HG02852 (cell line): Measurements from ENCODE around the gene OGFOD3.

Experiments used
- ATAC-seq: cut with Tn5 transposase; IDR thresholded peaks from one replicate; pipeline ENCODE4 v1.9.1; 2021; ENCODE audit warnings: mild to moderate bottlenecking, moderate library complexity; ENCODE audit not compliant: unreplicated experiment

The OGFOD3 gene

DNA sequence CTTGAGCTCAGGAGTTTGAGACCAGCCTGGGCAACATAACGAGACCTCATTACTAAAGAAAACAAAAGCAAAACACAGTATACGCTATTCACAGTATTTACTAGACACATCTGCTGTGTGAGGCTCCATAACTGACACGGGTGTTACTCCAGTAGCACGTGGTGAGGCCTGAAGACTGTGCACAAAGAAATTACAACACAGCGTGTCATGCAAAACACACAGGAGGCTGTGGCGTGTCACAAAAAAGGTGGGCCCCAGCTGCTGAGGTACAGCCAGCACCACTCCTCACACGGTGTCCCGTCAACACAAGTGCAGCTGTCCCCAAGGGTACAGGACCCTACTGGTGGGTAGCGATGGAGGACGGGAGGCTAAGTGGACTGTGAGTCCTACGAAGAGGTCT lies 29.5 kb upstream of the OGFOD3 start:
- no peak for ATAC-seq

- no peak for ATAC-seq
These were observed 28.3 kb upstream of the OGFOD3 start for GRCh38 chr17:82446649-82447048.

- ATAC-seq = no peak
These were observed 27.7 kb upstream of the OGFOD3 start for GRCh38 chr17:82446124-82446523.

GRCh38 chr17:82445542-82445941 lies 27.2 kb upstream of the OGFOD3 start:
- ATAC-seq = no peak

DNA sequence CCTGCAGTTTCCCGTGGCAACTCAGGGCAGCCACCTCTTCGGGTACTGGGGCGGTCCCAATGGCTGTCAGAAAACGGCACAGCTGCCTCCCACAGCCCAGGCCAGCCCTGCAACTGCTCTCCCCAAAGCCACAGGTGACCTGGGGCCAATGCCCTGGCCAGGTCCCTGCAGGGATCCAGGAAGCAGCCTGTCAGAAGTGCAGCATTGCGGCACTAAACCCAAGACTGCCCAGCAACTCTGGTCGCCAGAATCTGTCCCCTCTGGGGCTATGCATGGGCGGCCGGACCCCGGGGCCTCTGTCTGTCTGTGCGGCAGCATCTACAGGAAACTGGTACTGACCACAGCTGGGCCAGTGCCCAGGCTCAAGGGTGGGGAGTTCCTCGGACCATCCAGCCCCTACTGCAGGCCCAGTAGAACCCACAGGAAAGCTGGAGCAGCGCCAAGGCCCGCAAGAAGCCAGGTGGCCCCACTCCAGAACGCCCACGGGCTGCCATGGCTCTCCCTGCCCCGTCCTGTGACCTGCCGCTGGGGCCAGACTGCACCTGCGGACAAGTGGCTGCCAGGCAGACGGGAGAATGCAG lies 26.6 kb upstream of the OGFOD3 start:
- ATAC-seq = no peak

- ATAC-seq = no peak
These were observed 26.0 kb upstream of the OGFOD3 start for GRCh38 chr17:82444284-82444893.

DNA sequence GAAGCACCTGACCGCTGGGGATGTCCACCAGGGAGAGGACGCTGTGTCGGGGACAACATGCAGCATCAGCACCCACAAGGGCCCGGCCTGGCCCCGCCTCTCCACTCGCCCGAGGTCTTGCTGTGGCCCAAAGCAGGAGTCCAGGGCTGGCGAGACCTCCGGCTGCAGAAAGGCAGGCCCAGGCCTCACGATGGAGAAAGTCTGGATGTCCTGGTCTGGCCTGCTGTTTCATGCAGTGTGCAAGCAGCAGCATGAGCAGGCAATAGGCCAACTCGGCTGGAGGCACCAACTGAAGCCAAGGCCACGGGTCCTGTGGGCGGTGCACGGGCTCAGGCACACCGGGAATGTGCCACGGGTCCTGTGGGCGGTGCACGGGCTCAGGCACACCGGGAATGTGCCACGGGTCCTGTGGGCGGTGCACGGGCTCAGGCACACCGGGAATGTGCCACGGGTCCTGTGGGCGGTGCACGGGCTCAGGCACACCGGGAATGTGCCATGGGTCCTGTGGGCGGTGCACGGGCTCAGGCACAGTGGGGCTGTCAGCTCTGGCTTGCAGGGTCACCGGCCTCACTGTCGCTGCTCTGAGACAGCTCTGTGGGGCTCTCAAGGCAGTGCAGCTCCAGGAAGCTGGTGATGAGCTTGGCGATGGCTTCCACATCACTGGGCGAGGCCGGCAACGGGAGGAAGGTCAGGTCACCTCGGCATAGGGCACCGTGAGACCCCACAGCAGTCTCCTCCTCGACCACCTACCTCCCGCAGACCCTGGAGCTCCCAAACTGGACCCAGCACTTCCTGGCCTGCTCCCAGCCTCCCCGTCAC lies 25.3 kb upstream of the OGFOD3 start:
- no peak for ATAC-seq

- ATAC-seq = no peak
These were observed 24.5 kb upstream of the OGFOD3 start for GRCh38 chr17:82442643-82443464.

DNA sequence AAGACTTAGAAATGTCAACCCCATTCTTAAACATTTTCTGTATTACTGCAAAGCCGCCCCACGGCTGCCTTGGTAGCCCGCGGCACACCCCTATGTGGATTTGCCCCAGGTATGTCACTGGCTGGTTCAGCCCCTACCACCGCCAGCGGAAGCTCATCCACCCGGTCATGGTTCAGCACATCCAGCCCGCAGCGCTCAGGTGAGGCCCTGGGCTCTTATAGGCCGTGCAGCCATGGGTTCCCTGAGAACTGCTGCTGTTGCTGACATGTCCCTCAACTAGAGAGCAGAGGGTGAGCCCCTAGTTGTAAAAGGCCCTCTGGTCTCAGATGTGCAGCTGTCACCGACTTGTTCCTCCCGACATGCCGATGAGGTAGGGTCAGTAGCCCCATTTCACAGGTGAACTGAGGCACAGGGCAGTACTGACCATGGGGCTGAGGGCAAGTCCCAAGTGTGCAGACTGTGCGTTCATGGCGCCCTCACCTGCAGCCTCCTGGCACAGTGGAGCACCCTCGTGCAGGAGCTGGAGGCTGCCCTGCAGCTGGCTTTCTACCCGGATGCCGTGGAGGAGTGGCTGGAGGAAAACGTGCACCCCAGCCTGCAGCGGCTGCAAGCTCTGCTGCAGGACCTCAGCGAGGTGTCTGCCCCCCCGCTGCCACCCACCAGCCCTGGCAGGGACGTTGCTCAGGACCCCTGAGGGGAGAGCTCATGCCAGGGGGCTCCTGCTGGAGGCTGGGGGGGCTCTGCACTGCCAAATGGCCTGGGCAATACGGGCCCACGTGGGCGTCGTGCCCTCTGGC lies 23.5 kb upstream of the OGFOD3 start:
- no peak for ATAC-seq

- ATAC-seq = no peak
These were observed 22.7 kb upstream of the OGFOD3 start for GRCh38 chr17:82440991-82441627.

DNA sequence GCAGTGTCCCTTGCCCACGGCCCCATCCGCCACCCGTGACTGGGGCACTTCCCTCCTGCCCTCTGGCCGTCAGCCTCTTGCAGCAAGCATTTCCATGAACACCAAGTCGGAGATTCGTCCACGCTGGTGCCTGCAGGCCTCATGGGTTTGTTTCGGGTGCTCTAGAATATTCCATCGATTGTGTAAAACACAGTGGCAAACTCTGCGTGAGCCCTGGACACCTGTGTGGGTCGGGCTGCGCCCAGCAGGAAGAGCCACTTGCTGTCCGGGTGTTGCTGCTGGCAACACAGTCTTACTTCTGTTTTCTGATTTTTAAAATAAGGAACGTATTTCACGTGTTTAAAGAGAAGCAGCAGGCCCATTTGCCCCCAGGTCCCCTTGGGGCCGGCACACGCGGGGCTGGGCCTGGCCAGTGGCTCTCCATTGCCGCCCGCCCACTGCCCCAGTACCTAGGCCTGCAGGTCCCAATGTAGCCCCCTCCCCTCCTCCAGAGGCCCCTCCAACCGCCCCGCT lies 22.1 kb upstream of the OGFOD3 start:
- no peak for ATAC-seq

DNA sequence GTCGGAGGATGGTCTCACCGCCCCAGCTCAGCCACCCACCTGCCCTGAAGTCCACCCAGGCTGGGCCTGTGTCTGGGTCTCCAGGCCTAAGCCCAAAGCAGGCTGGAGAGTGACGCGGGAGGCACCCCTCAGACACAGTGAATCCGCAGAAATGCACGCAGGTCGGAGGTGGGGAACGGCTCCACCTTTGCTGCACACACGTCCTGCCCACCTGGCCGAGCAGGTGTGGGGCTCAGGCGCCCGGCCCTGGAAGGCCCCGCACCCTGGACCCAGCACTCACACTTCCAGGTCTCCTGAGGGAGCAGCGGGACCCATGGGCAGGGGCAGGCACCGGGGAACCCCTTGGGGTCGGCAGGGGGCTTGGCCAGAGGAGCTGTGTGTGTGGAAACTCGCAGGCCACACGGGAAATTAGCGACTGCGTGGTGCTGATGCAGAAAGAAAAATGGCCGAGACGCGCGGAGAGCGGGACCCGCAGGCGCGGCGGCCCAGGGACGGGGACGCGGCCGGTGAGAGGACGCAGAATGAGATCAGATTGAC lies 21.5 kb upstream of the OGFOD3 start:
- ATAC-seq = no peak

- no peak for ATAC-seq
These were observed 20.9 kb upstream of the OGFOD3 start for GRCh38 chr17:82439194-82439828.

DNA sequence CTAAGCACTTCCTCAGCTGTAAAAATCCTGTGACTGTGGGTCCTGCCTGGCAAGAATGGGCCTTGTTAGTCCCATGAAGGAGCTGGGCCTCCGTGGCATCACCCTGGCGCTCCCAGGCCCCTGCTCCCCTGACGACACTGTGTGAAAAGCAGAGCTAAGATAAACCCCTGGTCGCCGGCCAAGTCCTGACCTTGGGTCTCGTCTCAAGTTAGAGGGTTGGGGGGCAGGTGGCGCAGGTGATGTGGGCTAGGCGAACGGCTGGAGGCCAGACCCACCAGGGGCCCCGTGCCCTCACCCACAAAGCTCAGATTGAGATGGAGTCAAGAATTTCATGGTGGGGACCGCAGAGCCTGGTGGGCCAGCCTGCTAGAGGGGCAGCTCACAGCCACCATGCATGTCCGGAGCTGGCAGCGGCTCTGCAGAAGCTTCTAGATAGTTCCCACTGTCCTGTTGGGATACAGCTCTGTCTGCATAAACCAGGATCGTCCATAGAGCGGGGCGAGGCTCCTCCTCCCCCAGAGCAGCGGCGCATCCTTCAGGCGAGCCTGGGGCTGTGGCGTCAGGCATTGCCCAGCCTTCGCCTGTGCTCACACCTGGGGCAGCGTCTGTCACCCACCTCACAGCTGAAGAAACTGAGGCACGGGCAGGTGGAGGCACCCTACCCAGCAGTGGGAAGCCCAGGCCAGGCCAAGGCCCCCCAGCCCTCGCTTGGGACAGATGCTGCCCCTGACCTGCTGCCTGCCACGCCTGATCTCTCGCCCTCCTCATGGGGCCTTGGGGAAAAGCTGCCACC lies 20.2 kb upstream of the OGFOD3 start:
- no peak for ATAC-seq

GRCh38 chr17:82437325-82437668 lies 18.9 kb upstream of the OGFOD3 start:
- no peak for ATAC-seq

DNA sequence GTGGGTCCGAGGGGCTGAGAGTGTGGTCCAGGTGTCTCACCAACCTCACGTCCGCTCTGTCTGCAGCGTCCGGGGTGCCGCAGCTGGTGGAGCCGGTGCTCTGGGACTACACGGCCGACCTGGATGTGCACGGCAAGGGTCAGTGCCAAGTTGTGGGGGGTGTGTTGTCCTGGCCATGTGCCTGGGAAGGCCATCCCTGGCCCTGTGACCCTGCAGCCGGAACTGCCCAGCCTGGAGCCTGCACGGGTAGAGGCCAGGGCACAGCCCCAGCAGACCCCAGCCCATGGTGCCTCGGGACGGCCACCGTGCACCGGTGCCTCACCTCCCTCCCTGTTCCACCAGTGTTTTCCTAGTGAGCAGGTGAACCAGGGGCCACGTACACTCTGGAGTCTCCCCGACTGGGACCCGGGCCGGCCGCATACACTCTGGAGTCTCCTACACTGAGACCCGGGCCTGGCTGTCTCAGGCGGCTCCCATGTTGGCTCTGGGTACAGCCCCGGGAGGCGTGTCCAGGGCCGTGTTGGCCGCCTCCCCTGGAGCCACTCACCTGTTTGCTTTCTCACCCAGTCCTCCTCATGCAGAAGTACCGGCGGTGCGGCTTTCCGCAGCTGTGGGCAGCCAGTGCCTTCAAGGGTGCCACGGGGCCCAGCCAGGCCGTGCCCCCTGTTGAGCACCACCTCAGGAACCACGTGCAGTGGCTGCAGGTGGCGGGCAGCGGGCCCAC lies 18.4 kb upstream of the OGFOD3 start:
- ATAC-seq = no peak

GRCh38 chr17:82435601-82436583 lies 17.5 kb upstream of the OGFOD3 start:
- ATAC-seq = no peak
